ENCODE data around the gene C13orf46.

The C13orf46 gene

GRCh38 chr13:113936166-113936965, 37.5 kb downstream of the C13orf46 start:
- no peak for DNase-seq

GRCh38 chr13:113935001-113935844, 38.7 kb downstream of the C13orf46 start:
- DNase-seq: no peak

GRCh38 chr13:113934576-113934975, 39.3 kb downstream of the C13orf46 start:
- no peak for DNase-seq

GRCh38 chr13:113933901-113934300, 40.0 kb downstream of the C13orf46 start:
- DNase-seq: no peak

GRCh38 chr13:113931841-113932459, 41.9 kb downstream of the C13orf46 start:
- no peak for DNase-seq

- peak; percentile 46 for DNase-seq
Measured at GRCh38 chr13:113930671-113931637, 42.9 kb downstream of the C13orf46 start.

- peak; percentile 9 for DNase-seq
Measured at GRCh38 chr13:113929628-113930615, 44.0 kb downstream of the C13orf46 start.

- DNase-seq: peak; percentile 6
Measured at GRCh38 chr13:113928685-113929627, 44.9 kb downstream of the C13orf46 start.

- peak; percentile 14 for DNase-seq
Measured at GRCh38 chr13:113927661-113928581, 46.0 kb downstream of the C13orf46 start.

GRCh38 chr13:113926951-113927660, 46.8 kb downstream of the C13orf46 start:
- no peak for DNase-seq

- no peak for DNase-seq
Measured at GRCh38 chr13:113926301-113926761, 47.5 kb downstream of the C13orf46 start.

- DNase-seq: no peak
Measured at GRCh38 chr13:113924184-113924901, 49.5 kb downstream of the C13orf46 start.

GRCh38 chr13:113923376-113924063, 50.4 kb downstream of the C13orf46 start:
- no peak for DNase-seq

GRCh38 chr13:113922412-113923118, 51.3 kb downstream of the C13orf46 start:
- DNase-seq: no peak

GRCh38 chr13:113921763-113922162, 52.1 kb downstream of the C13orf46 start:
- no peak for DNase-seq

Data from CD4-positive, alpha-beta T cell treated with Interleukin-15 for 1 hour (primary cell).